SK-N-SH (cell line): ENCODE data around the gene MDK.

Source experiments
- EP300 ChIP-seq, 2 experiments: IDR thresholded peaks; 2 replicates each; pipeline versions ENCODE4 v1.4.0 to v1.6.1; 2012; ENCODE audit warnings: borderline replicate concordance in 1 of 2, low read depth in 1 of 2, low read length in 1 of 2
- FOXJ3 ChIP-seq: sonication (generic); formaldehyde crosslinking; IDR thresholded peaks from 2 replicates; pipeline ENCODE4 v1.5.1; 2020; ENCODE audit warnings: mild to moderate bottlenecking, missing genetic modification reagents
- POLR2AphosphoS5 ChIP-seq: IDR thresholded peaks from 2 replicates; pipeline ENCODE4 v1.6.1; 2012; ENCODE audit warnings: low read depth, low read length
- TCF12 ChIP-seq: IDR thresholded peaks from 2 replicates; pipeline ENCODE4 v1.4.0; 2012
- TF ChIP-seq, protein P1 (sequence below): fragments of 200-600 bp; sonication (generic); IDR thresholded peaks from 2 replicates; pipeline ENCODE4 v1.6.1; 2017; ENCODE audit warnings: antibody characterized with exemption, mild to moderate bottlenecking, moderate library complexity
- TF ChIP-seq, protein P2 (sequence below): IDR thresholded peaks from 2 replicates; pipeline ENCODE4 v1.4.0; 2012; ENCODE audit warnings: low read depth, borderline replicate concordance

DNA sequence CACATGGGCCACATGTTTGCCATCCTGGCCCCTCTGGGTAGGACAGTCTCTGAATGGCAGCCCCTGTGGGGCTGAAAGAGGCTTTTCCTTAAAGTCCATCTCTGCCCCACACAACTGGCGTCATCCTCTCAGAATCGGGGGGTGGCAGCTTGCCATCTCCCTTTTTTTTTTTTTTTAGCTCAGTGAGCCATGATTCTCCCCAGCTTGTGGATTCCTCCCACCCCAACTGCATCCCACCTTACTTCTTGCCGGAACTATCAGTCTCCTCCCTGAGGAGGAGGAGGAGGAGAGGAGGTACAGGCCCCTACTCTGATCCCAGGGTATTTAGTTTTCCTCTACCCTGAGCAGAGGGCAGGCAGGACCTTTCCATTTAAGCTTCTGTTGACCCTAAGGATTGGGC lies 30.8 kb upstream of the MDK start:
- TF ChIP-seq, protein P1, sequence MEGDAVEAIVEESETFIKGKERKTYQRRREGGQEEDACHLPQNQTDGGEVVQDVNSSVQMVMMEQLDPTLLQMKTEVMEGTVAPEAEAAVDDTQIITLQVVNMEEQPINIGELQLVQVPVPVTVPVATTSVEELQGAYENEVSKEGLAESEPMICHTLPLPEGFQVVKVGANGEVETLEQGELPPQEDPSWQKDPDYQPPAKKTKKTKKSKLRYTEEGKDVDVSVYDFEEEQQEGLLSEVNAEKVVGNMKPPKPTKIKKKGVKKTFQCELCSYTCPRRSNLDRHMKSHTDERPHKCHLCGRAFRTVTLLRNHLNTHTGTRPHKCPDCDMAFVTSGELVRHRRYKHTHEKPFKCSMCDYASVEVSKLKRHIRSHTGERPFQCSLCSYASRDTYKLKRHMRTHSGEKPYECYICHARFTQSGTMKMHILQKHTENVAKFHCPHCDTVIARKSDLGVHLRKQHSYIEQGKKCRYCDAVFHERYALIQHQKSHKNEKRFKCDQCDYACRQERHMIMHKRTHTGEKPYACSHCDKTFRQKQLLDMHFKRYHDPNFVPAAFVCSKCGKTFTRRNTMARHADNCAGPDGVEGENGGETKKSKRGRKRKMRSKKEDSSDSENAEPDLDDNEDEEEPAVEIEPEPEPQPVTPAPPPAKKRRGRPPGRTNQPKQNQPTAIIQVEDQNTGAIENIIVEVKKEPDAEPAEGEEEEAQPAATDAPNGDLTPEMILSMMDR, result no peak
- TF ChIP-seq, protein P2, sequence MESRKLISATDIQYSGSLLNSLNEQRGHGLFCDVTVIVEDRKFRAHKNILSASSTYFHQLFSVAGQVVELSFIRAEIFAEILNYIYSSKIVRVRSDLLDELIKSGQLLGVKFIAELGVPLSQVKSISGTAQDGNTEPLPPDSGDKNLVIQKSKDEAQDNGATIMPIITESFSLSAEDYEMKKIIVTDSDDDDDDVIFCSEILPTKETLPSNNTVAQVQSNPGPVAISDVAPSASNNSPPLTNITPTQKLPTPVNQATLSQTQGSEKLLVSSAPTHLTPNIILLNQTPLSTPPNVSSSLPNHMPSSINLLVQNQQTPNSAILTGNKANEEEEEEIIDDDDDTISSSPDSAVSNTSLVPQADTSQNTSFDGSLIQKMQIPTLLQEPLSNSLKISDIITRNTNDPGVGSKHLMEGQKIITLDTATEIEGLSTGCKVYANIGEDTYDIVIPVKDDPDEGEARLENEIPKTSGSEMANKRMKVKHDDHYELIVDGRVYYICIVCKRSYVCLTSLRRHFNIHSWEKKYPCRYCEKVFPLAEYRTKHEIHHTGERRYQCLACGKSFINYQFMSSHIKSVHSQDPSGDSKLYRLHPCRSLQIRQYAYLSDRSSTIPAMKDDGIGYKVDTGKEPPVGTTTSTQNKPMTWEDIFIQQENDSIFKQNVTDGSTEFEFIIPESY, result no peak
- TF ChIP-seq POLR2AphosphoS5, result no peak
- no peak for TF ChIP-seq FOXJ3 (CRISPR knock-in tag)
- TF ChIP-seq EP300 (IDR thresholded peaks at IDR 0.05; ENCODE audit: borderline replicate concordance in 1 of 2, low read depth in 1 of 2, low read length in 1 of 2), result no peak
- TF ChIP-seq TCF12, result no peak
